Heart right ventricle (tissue), 16 donors: ENCODE measurements around the gene HSD17B8. TPM values are rescaled to one million over a fixed set of nuclear protein-coding genes. Genes with fewer than 3 reads are reported as not detected.

ENCODE experiments used
- ATAC-seq, 8 donors: fragments of 200-7000 bp; cut with Tn5 transposase; one replicate each; pipeline ENCODE4 v1.9.1; 2020; ENCODE audit warnings: mild to moderate bottlenecking in 8 of 8, moderate library complexity in 8 of 8, moderate number of reproducible peaks in 1 of 8
- DNase-seq, 2 donors: peaks; one replicate each; pipeline ENCODE4 v3.0.0-alpha.2; 2020
- H3K27ac ChIP-seq, 10 donors: fragments of 200-600 bp; sonication (generic) in 2 of 10; one replicate each; pipeline versions ENCODE4 v1.5.0 to v1.8.0; 2020 to 2022; ENCODE audit warnings: mild to moderate bottlenecking in 3 of 10
- H3K27me3 ChIP-seq, 7 donors: fragments of 200-600 bp; one replicate each; pipeline ENCODE4 v1.8.0; 2021 to 2022; ENCODE audit warnings: mild to moderate bottlenecking in 2 of 7
- H3K36me3 ChIP-seq, 9 donors: fragments of 200-600 bp; sonication (generic) in 1 of 9; one replicate each; pipeline versions ENCODE4 v1.5.0 to v1.8.0; 2020 to 2022; ENCODE audit warnings: mild to moderate bottlenecking in 2 of 9
- H3K4me1 ChIP-seq, 9 donors: fragments of 200-600 bp; sonication (generic) in 1 of 9; one replicate each; pipeline versions ENCODE4 v1.5.0 to v1.8.0; 2020 to 2022; ENCODE audit warnings: mild to moderate bottlenecking in 4 of 9
- H3K4me3 ChIP-seq, 10 donors: fragments of 200-600 bp; sonication (generic) in 2 of 10; one replicate each; pipeline versions ENCODE4 v1.5.0 to v1.8.0; 2020 to 2022; ENCODE audit warnings: mild to moderate bottlenecking in 7 of 10, moderate library complexity in 2 of 10
- H3K9me3 ChIP-seq, 11 donors: fragments of 200-600 bp in 10 of 11; sonication (generic) in 2 of 11; one replicate each; pipeline versions ENCODE4 v1.5.0 to v1.8.0; 2013 to 2022; ENCODE audit warnings: mild to moderate bottlenecking in 2 of 11, control low read depth in 1 of 11, moderate library complexity in 1 of 11
- CTCF ChIP-seq, 9 donors: fragments of 200-600 bp; sonication (generic) in 2 of 9; IDR thresholded peaks; one replicate each; pipeline versions ENCODE4 v1.5.0 to v1.8.0; 2021 to 2022; ENCODE audit warnings: antibody characterized with exemption in 9 of 9, mild to moderate bottlenecking in 5 of 9, moderate library complexity in 1 of 9
- WGBS, 2 donors: extraction: QIAGEN DNeasy Blood & Tissue Kit; methylation state at CpG; one replicate each; pipeline ENCODE4 v1.1.7; 2013; ENCODE audit warnings: inconsistent platforms in 1 of 2; 5-methylcytosine and 5-hydroxymethylcytosine counted together
- intact Hi-C, 10 donors: fragments of 100-400 bp; cut with DNase I; formaldehyde crosslinking; loops; one replicate each; pipeline versions ENCODE4 v1.11.1 to v1.14.2; 2022
- polyA plus RNA-seq, 2 donors: library from polyadenylated mRNA; stranded (reverse); fragments of 200-250 nt; gene quantifications; one replicate each; pipeline ENCODE4 v1.2.3, GENCODE V29; 2013
- total RNA-seq, 10 donors: library from RNA; stranded (reverse); fragmentation: NEBNext Ultra II Directional in 3 of 10; extraction: Animal tissue kit (Norgen Biotek cat#: 25700) in 3 of 10; gene quantifications; one replicate each; pipeline versions ENCODE4 v1.2.1 to v1.2.4, GENCODE V29; 2021 to 2023
- donor health status: Arrhythmogenic right ventricular cardiomyopathy.
- donor health status: ischemic (EF 13 %, LVEDD 7.1; RV severe dilation, severe dysfunction).
- donor health status: healthy with polysubstance abuse.
- donor health status: DM: no; HTN: yes; CAD: no.
- donor health status: DM: no; HTN: no; CAD: no.
- donor health status: ischemic (EF 25% LVEDD 6.9; RV normal size, moderate dysfunction).
- donor health status: ischemic (EF 25% LVEDD 5.7; RV mildly dilated, moderate dysfunction).
- donor health status: healthy.
- donor health status: DM: yes; HTN: yes; CAD: no.
- donor health status: Ischemic cardiomyopathy.
- donor health status: ischemic (EF 35%, LVEDD 5.7; RV mildly dilated, moderate dysfunction).
- donor health status: nonischemic (EF 11% LVEDD 7.7; RV severe dilation, severe dysfunction).
- donor health status: DM: yes; HTN: yes; CAD: no.
- donor health status: PGD.
- donor health status: ischemic (EF 29% LVEDD 5.4; RV normal size, mild dysfunction).
- donor health status: nonischemic (EF 23%, LVEDD 6.1; RV moderate dilation, normal function).

HSD17B8 gene
- total and polyA plus RNA-seq, 12 donors, result 7.4 to 25.5 (median 21.4) TPM

GRCh38 chr6:33167374-33168283 lies 36.8 kb upstream of the HSD17B8 start:
- Histone ChIP-seq H3K36me3 (no peaks in the 10 kb centered on the region), H3K27me3 (no peaks in the 10 kb centered on the region), H3K4me3 (no peak overlapping the region), H3K9me3 (no peaks in the 10 kb centered on the region), H3K4me1 (no peaks in the 10 kb centered on the region), H3K27ac (no peak overlapping the region)
- DNase-seq (no peak), ATAC-seq (no peak)
- no peak for TF ChIP-seq CTCF (IDR thresholded peaks at IDR 0.05)
- 89 to 92% methylated on average over 17 to 19 of the region's 19 CpGs for WGBS, 2 donors
- intact Hi-C loops, result no loop called here

- intact Hi-C loops, result no loop called here
- whole genome bisulfite sequencing, 2 donors, result 76 to 84% methylated on average over 6 of the region's 6 CpGs
- Histone ChIP-seq H3K27me3 (no peaks in the 10 kb centered on the region), H3K4me1 (no peaks in the 10 kb centered on the region), H3K27ac (no peak overlapping the region), H3K4me3 (no peak overlapping the region), H3K9me3 (no peaks in the 10 kb centered on the region), H3K36me3 (no peaks in the 10 kb centered on the region)
- no peak for TF ChIP-seq CTCF (IDR thresholded peaks at IDR 0.05)
- DNase-seq, result no peak
- ATAC-seq, result no peak
These were observed 36.2 kb upstream of the HSD17B8 start for GRCh38 chr6:33168284-33168601.

GRCh38 chr6:33168639-33169038 lies 35.8 kb upstream of the HSD17B8 start:
- Histone ChIP-seq H3K4me1 (no peaks in the 10 kb centered on the region), H3K36me3 (no peaks in the 10 kb centered on the region), H3K27ac (no peak overlapping the region), H3K4me3 (no peak overlapping the region), H3K9me3 (no peaks in the 10 kb centered on the region), H3K27me3 (no peaks in the 10 kb centered on the region)
- intact Hi-C loops, result no loop called here
- WGBS, 2 donors, result 71 to 73% methylated on average over 5 of the region's 5 CpGs
- no peak for TF ChIP-seq CTCF (IDR thresholded peaks at IDR 0.05)
- DNase-seq, result no peak
- no peak for ATAC-seq

- Histone ChIP-seq H3K9me3 (no peaks in the 10 kb centered on the region), H3K27me3 (no peaks in the 10 kb centered on the region), H3K27ac (no peak overlapping the region), H3K4me3 (no peak overlapping the region), H3K4me1 (no peaks in the 10 kb centered on the region), H3K36me3 (no peaks in the 10 kb centered on the region)
- 91 to 93% methylated on average over 10 of the region's 10 CpGs for WGBS, 2 donors
- ATAC-seq (no peak), DNase-seq (no peak)
- TF ChIP-seq CTCF (IDR thresholded peaks at IDR 0.05), result no peak
- intact Hi-C loops, result no loop called here
These were observed 34.9 kb upstream of the HSD17B8 start for GRCh38 chr6:33169291-33170175.
